Activated B cell treated with CpG ODN at 0.5 μM for 24 hours (primary cell): Measurements from ENCODE around the gene CNOT10. TPM values are rescaled to one million over a fixed set of nuclear protein-coding genes. Genes with fewer than 3 reads are reported as not detected.
"Not testable (repeated sequence)": the region's sequence is repeated elsewhere in the genome, so short reads cannot be mapped to it uniquely, and the experiment has no call there.

Source experiments
- ATAC-seq: fragments of 200-7000 bp; cut with Tn5 transposase; one replicate; pipeline ENCODE4 v1.10.0; 2021; ENCODE audit warnings: low read depth, mild to moderate bottlenecking, moderate library complexity
- CTCF ChIA-PET: fragments of 350-600 bp; sonication (Branson Sonifier 250); formaldehyde crosslinking; loops from one replicate; lab custom pipeline; 2021; ENCODE audit warnings: antibody characterized with exemption; lab: Charles Lee
- POLR2A ChIA-PET: fragments of 350-600 bp; sonication (Branson Sonifier 250); formaldehyde crosslinking; loops from one replicate; lab custom pipeline; 2021; ENCODE audit warnings: antibody characterized with exemption; lab: Charles Lee
- DNase-seq: peaks from one replicate; pipeline ENCODE4 v3.0.0; 2022
- H3K27ac Mint-ChIP-seq: one replicate; pipeline ENCODE4 v1.8.0; 2020; ENCODE audit warnings: mixed read lengths
- H3K27me3 Mint-ChIP-seq: one replicate; pipeline ENCODE4 v1.8.0; 2021; ENCODE audit warnings: mixed read lengths
- H3K36me3 Mint-ChIP-seq: one replicate; pipeline ENCODE4 v1.8.0; 2021; ENCODE audit warnings: low read depth, mixed read lengths
- H3K4me1 Mint-ChIP-seq: one replicate; pipeline ENCODE4 v1.8.0; 2021; ENCODE audit warnings: mixed read lengths
- H3K4me3 Mint-ChIP-seq: one replicate; pipeline ENCODE4 v1.8.0; 2020; ENCODE audit warnings: mild to moderate bottlenecking, mixed read lengths
- H3K9me3 Mint-ChIP-seq: one replicate; pipeline ENCODE4 v1.8.0; 2020; ENCODE audit warnings: mixed read lengths
- CTCF ChIP-seq: fragments of 200-600 bp; IDR thresholded peaks from one replicate; pipeline ENCODE4 v1.8.0; 2022; ENCODE audit warnings: antibody characterized with exemption, mild to moderate bottlenecking
- intact Hi-C: fragments of 100-400 bp; cut with micrococcal nuclease; formaldehyde crosslinking; loops from one replicate; pipeline ENCODE4 v1.15.1; 2024
- total RNA-seq: library from RNA; stranded (reverse); gene quantifications from 2 replicates; pipeline ENCODE4 v1.2.3, GENCODE V29; 2022

The CNOT10 gene
- total RNA-seq, 1 donor from 2014 or later: 48.0 TPM

DNA sequence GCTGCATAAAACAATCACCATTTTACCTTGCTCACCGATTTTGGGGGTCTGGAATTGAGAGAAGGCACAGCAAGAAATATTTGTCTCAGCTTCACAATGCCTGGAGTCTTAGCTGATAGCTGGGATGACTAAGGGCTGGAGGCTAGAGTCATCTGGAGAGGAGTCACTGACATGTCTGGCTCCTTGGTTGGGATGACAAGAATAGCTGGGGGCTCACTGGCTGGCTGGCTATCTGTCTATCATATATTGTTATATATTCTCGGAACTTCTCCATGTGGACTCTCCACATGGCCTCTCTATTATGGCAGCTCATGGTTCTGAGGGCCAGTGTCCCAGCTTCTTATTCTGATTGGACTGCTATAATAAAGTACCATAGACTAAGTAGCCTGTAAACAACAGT, 112.8 kb downstream of the CNOT10 start:
- ChIA-PET POLR2A (no interaction called here), CTCF (no interaction called here)
- no peak for TF ChIP-seq CTCF
- Mint-ChIP-seq H3K9me3 (no peaks in the 10 kb centered on the region), H3K4me1 (no peaks in the 10 kb centered on the region), H3K4me3 (no peak overlapping the region), H3K36me3 (no peaks in the 10 kb centered on the region), H3K27ac (no peak overlapping the region), H3K27me3 (peaks cover 3% of the 10 kb centered on the region)
- intact Hi-C loops: no loop called here
- DNase-seq: no peak
- no peak for ATAC-seq

DNA sequence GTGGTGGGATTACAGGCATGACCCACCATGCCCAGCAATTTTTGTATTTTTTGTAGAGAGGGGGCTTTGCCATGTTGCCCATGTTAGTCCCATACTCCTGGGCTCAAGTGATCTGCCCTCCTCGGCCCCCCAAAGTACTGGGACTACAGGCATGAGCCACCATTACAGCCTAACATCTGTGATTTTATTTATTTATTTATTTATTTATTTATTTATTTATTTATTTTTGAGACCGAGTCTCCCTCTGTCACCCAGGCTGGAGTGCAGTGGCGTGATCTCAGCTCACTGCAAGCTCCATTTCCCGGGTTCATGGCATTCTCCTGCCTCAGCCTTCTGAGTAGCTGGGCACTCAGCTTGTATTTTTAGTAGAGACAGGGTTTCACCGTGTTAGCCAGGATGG, 116.5 kb downstream of the CNOT10 start:
- H3K9me3 Mint-ChIP-seq, H3K27me3 Mint-ChIP-seq, CTCF ChIA-PET, ATAC-seq, intact Hi-C loops, DNase-seq, H3K36me3 Mint-ChIP-seq, H3K27ac Mint-ChIP-seq, H3K4me1 Mint-ChIP-seq, H3K4me3 Mint-ChIP-seq, POLR2A ChIA-PET: not testable (repeated sequence)

DNA sequence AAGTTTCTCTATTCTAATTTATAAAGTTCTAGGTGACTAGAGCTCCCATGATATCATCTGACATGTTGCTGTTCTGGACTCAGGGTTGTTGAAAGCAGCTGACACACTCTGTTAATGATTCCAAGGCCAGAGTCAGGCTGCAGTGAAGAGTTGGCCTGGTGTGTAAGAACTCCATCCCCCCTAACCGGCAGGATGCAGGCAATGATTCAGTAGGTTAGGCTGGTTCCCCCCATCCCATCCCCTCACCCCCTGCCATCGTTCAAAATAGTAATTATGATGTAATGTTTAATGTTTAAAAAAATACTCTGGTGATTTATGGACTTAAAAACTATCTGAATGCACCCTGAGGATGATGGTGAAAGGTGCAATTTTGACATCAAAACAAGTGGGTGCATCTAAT, 128.2 kb downstream of the CNOT10 start:
- no peaks in the 10 kb centered on the region for H3K9me3 Mint-ChIP-seq
- ChIA-PET POLR2A (no interaction called here), CTCF (no interaction called here)
- no peak for ATAC-seq
- intact Hi-C loops: no loop called here
- H3K4me1 Mint-ChIP-seq: peaks cover 25% of the 10 kb centered on the region
- DNase-seq: no peak
- no peak overlapping the region for H3K27ac Mint-ChIP-seq
- no peak for TF ChIP-seq CTCF
- no peaks in the 10 kb centered on the region for H3K36me3 Mint-ChIP-seq
- peaks cover 25% of the 10 kb centered on the region for H3K27me3 Mint-ChIP-seq
- no peak overlapping the region for H3K4me3 Mint-ChIP-seq

DNA sequence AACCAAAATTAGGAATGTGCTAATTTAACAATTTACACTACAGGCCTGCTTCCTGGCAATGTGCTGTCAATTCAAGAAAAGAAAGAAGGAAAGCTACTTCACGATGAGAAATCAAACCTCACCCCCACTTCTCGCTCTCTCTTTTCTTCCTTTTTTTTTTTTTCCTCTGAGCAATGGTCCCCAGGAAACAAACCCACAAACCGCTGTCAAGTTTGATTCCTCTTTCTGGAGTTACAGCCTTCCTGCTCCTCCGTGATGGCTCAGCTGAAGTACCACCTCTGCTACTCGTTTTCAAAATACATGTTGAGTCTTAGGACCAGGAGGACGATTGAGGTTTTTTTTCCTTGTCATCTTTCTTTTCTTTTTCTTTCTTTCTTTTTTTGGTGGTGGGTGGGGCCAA, 129.4 kb downstream of the CNOT10 start:
- intact Hi-C loops: no loop called here

DNA sequence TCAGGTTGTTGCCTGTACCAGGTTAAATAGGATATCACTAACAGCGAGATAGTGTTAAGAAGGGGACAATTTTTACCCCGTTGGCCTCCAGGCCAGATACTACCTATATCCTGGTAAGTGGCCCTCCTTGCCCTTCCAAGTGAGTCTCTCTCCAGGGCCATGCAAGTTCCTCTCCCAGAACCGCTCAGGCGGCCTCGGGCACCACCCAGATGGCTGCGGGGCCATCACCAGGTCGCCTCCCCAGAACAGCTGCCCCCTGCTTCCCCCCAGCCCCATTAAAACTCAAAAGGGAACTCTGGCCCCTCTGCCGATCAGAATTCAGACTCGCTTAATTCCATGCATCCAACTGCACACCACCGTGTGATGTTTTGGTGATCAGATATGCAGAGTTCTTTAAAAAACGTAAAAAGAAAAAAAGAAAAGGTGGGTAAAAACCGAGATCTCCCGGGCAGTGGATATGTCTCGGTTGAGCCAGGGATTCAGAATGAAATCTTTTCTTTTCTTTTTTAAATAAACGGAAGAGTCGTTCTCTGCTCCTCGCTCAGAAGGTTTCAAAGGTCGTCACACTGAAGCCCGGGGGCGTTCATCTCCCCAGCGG, 131.0 kb downstream of the CNOT10 start:
- H3K36me3 Mint-ChIP-seq: no peaks in the 10 kb centered on the region
- peaks cover 42% of the 10 kb centered on the region for H3K27me3 Mint-ChIP-seq
- no peak overlapping the region for H3K27ac Mint-ChIP-seq
- ChIA-PET POLR2A (no interaction called here), CTCF (no interaction called here)
- H3K4me3 Mint-ChIP-seq: no peak overlapping the region
- DNase-seq (no peak), ATAC-seq (no peak)
- H3K4me1 Mint-ChIP-seq: peaks cover 31% of the 10 kb centered on the region
- no peak for TF ChIP-seq CTCF
- no peaks in the 10 kb centered on the region for H3K9me3 Mint-ChIP-seq
- intact Hi-C loops: no loop called here

More for the DNA sequence above, 129.4 kb downstream of the CNOT10 start:
- DNase-seq (no peak), ATAC-seq (no peak)
- Mint-ChIP-seq H3K27me3 (peaks cover 32% of the 10 kb centered on the region), H3K4me3 (no peak overlapping the region), H3K36me3 (no peaks in the 10 kb centered on the region), H3K4me1 (peaks cover 31% of the 10 kb centered on the region), H3K27ac (no peak overlapping the region), H3K9me3 (no peaks in the 10 kb centered on the region)
- ChIA-PET CTCF (interaction anchor here (0.7 kb wide), 1 partner anchor 266 kb away, joined by 3 read pairs; no protein-coding TSS in a partner anchor), POLR2A (no interaction called here)
- no peak for TF ChIP-seq CTCF
